HL-60 (cell line): ENCODE results near the gene NCKIPSD.

Experiments
- DNase-seq, 2 experiments: peaks; one replicate each; pipeline ENCODE4 v3.0.0-alpha.2; 2010 to 2020; ENCODE audit warnings: low read depth in 1 of 2, low spot score in 1 of 2
- H3K27ac ChIP-seq: fragments of 250-450 bp; sonication (Bioruptor Pico); replicated peaks from 2 replicates; pipeline ENCODE4 v1.5.1; 2020; ENCODE audit warnings: mild to moderate bottlenecking, moderate library complexity
- H3K27me3 ChIP-seq: fragments of 250-450 bp; sonication (Bioruptor Pico); 2 replicates; pipeline ENCODE4 v1.5.1; 2021; ENCODE audit warnings: mild to moderate bottlenecking, moderate library complexity; ENCODE audit not compliant: insufficient read depth, poor library complexity, severe bottlenecking
- H3K4me3 ChIP-seq: replicated peaks from 2 replicates; pipeline ENCODE4 v1.5.1; 2011; ENCODE audit warnings: mild to moderate bottlenecking, control low read depth, low read length; ENCODE audit not compliant: insufficient read depth
- GABPA ChIP-seq: IDR thresholded peaks from 2 replicates; pipeline ENCODE4 v1.6.1; 2012; ENCODE audit warnings: low read depth
- POLR2AphosphoS5 ChIP-seq: IDR thresholded peaks from 2 replicates; pipeline ENCODE4 v1.6.1; 2012; ENCODE audit warnings: low read depth
- SPI1 ChIP-seq: IDR thresholded peaks from 2 replicates; pipeline ENCODE4 v1.6.1; 2012; ENCODE audit warnings: low read depth, mild to moderate bottlenecking, borderline replicate concordance
- TF ChIP-seq, protein P1 (sequence below): IDR thresholded peaks from 2 replicates; pipeline ENCODE4 v1.6.1; 2012; ENCODE audit warnings: low read depth; ENCODE audit not compliant: insufficient replicate concordance
- TF ChIP-seq, protein P2 (sequence below): IDR thresholded peaks from one replicate; pipeline ENCODE4 v1.5.1; 2011; ENCODE audit warnings: low read length, control low read depth, inconsistent platforms; ENCODE audit not compliant: insufficient read depth

Gene NCKIPSD

DNA sequence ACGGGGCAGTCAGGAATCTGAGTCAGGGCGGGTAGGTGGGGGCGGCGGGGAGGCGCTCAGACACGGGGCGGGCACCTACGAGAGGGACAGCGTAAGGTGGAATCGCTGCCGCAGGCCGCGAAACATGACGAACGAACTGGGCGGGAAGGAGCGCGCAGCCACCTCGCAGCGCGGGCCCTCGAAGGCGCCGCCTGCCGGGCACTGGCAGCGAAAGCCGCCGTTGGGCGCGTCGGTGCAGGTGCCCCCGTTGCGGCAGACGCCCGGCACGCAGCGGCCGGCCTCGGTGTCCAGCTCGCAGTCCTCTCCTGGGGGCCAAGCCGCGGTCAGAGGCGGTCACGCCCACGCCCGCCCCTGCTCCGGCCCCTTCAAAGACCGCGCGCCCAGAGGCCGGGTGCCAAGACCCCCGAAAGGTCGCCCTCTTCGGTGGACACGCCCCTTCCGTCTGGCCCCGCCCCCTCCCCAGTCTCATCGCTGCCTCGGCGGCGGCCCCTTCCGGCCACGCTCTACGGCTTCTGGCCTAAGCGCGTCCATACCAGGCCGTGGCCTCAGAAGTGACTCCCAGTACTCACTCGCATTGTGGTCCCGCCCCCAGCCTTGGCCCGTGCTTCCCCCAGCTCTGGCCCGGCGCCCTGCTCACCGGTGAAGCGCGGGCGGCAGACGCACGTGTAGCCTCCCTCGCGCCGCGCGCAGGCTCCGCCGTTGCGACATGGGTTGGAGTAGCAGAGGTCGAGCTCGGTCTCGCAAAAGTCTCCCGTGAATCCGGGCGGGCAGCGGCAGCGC lies 29.5 kb downstream of the NCKIPSD start:
- no peak for TF ChIP-seq POLR2AphosphoS5
- TF ChIP-seq, protein P1, sequence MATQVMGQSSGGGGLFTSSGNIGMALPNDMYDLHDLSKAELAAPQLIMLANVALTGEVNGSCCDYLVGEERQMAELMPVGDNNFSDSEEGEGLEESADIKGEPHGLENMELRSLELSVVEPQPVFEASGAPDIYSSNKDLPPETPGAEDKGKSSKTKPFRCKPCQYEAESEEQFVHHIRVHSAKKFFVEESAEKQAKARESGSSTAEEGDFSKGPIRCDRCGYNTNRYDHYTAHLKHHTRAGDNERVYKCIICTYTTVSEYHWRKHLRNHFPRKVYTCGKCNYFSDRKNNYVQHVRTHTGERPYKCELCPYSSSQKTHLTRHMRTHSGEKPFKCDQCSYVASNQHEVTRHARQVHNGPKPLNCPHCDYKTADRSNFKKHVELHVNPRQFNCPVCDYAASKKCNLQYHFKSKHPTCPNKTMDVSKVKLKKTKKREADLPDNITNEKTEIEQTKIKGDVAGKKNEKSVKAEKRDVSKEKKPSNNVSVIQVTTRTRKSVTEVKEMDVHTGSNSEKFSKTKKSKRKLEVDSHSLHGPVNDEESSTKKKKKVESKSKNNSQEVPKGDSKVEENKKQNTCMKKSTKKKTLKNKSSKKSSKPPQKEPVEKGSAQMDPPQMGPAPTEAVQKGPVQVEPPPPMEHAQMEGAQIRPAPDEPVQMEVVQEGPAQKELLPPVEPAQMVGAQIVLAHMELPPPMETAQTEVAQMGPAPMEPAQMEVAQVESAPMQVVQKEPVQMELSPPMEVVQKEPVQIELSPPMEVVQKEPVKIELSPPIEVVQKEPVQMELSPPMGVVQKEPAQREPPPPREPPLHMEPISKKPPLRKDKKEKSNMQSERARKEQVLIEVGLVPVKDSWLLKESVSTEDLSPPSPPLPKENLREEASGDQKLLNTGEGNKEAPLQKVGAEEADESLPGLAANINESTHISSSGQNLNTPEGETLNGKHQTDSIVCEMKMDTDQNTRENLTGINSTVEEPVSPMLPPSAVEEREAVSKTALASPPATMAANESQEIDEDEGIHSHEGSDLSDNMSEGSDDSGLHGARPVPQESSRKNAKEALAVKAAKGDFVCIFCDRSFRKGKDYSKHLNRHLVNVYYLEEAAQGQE, result peak; percentile 11
- TF ChIP-seq GABPA, result no peak
- no peak for TF ChIP-seq SPI1
- TF ChIP-seq, protein P2, sequence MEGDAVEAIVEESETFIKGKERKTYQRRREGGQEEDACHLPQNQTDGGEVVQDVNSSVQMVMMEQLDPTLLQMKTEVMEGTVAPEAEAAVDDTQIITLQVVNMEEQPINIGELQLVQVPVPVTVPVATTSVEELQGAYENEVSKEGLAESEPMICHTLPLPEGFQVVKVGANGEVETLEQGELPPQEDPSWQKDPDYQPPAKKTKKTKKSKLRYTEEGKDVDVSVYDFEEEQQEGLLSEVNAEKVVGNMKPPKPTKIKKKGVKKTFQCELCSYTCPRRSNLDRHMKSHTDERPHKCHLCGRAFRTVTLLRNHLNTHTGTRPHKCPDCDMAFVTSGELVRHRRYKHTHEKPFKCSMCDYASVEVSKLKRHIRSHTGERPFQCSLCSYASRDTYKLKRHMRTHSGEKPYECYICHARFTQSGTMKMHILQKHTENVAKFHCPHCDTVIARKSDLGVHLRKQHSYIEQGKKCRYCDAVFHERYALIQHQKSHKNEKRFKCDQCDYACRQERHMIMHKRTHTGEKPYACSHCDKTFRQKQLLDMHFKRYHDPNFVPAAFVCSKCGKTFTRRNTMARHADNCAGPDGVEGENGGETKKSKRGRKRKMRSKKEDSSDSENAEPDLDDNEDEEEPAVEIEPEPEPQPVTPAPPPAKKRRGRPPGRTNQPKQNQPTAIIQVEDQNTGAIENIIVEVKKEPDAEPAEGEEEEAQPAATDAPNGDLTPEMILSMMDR, result peak; percentile 70
- Histone ChIP-seq H3K27ac (peak overlapping the region; percentile 56), H3K27me3 (peaks cover 3% of the 10 kb centered on the region), H3K4me3 (peak overlapping the region; percentile 50)
- peak; percentile 71 to 84 for DNase-seq

DNA sequence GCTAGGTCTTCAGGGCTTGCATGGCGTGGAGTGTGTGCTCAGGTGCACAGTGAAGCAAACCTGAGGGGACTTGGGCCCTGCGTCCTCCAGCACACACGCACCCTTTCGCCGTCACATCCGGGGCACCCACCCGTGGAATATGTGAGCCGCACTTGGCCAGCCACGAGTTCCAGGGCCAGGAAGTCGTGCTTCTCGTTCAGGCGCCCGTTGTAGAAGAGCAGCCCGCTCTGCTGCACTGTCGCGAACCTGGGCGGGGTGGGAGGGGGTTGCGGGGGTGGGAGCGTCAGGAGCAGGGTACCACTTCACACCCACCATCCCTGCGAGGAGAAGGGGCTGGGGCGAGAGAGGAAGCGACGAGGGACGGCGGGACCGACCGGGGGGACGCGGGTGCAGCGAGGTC lies 30.1 kb downstream of the NCKIPSD start:
- no peak overlapping the region for H3K27ac ChIP-seq
- H3K4me3 ChIP-seq, result peak overlapping the region; percentile 50
- DNase-seq, result no peak
- H3K27me3 ChIP-seq, result no peaks in the 10 kb centered on the region
- no peak for TF ChIP-seq GABPA
- TF ChIP-seq, protein P2, result no peak
- TF ChIP-seq POLR2AphosphoS5, result no peak
- TF ChIP-seq, protein P1, result no peak
- no peak for TF ChIP-seq SPI1

DNA sequence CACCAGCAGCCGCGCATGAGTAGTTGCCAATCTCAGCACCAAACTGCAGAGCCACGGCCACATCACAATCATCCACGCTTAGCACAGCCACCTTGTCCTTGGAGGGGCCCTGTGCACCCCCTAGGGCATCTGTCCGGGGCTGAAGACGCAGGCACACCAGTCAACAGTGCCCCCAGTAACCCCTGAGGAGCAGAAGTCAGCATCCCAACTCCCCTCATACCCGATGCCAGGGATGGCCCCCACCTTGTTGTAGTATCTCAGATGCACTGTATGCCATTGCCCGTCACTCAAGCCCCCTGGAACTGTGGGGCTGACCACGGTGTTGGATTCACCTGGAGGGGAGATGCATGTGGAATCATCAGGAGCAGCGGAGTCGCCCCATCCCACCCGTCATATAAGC lies 30.7 kb downstream of the NCKIPSD start:
- no peak overlapping the region for H3K4me3 ChIP-seq
- no peak overlapping the region for H3K27ac ChIP-seq
- TF ChIP-seq, protein P1, result no peak
- no peak for TF ChIP-seq SPI1
- TF ChIP-seq GABPA, result no peak
- TF ChIP-seq, protein P2, result no peak
- TF ChIP-seq POLR2AphosphoS5, result no peak
- H3K27me3 ChIP-seq, result no peaks in the 10 kb centered on the region
- DNase-seq, result no peak
